ENCODE results near the gene INHA. TPM values are rescaled to one million over a fixed set of nuclear protein-coding genes. Genes with fewer than 3 reads are reported as not detected.

Gene INHA
- total RNA-seq, 1 experiment from 2014 or later: 0.80 TPM

- DNase-seq: no peak
- H3K36me3 Mint-ChIP-seq (ENCODE audit: insufficient read depth, unreplicated experiment): peaks cover 20% of the 10 kb centered on the region
- BruUV-seq (replicated peaks): TSS peak; percentile 95
- intact Hi-C loops (cut with micrococcal nuclease; ENCODE audit: unreplicated experiment): loop anchor here (1.0 to 2.0 kb wide), 2 partner anchors 20 to 54 kb away; partner anchors contain the start of gene CHPF
- no peak for TF ChIP-seq CTCF (IDR thresholded peaks at IDR 0.05; ENCODE audit: unreplicated experiment)
- H3K4me1 Mint-ChIP-seq (ENCODE audit: low read depth, unreplicated experiment): peaks cover 10% of the 10 kb centered on the region
- no peaks in the 10 kb centered on the region for H3K27me3 Mint-ChIP-seq (ENCODE audit: unreplicated experiment)
- H3K4me3 Mint-ChIP-seq (ENCODE audit: low read depth, unreplicated experiment): peak overlapping the region; percentile 95
- CTCF ChIA-PET: interaction anchor here (0.7 to 2.1 kb wide), 5 partner anchors 20 to 101 kb away, joined by 3 to 4 read pairs (median 4); partner anchors contain the start of gene OBSL1
- H3K9me3 Mint-ChIP-seq (ENCODE audit: low read depth, unreplicated experiment): no peaks in the 10 kb centered on the region
- peak overlapping the region; percentile 93 for H3K27ac Mint-ChIP-seq (ENCODE audit: unreplicated experiment)
Measured at GRCh38 chr2:219596954-219597551, 24.9 kb downstream of the INHA start.

GRCh38 chr2:219597552-219598307 lies 25.6 kb downstream of the INHA start, which contains the start of gene STK11IP:
Gene STK11IP (plus strand): TSS chr2:219597857. CDS start chr2:219598120, 263 bp downstream.
- CTCF ChIA-PET: interaction anchor here (0.6 to 2.1 kb wide), 6 partner anchors 10 to 422 kb away, joined by 3 to 4 read pairs (median 4); a partner anchor contains a TSS
- Mint-ChIP-seq H3K27me3 (ENCODE audit: unreplicated experiment) (no peaks in the 10 kb centered on the region), H3K4me3 (ENCODE audit: low read depth, unreplicated experiment) (peak within 1 kb of the TSS; percentile 95), H3K9me3 (ENCODE audit: low read depth, unreplicated experiment) (no peaks in the 10 kb centered on the region), H3K27ac (ENCODE audit: unreplicated experiment) (peak within 1 kb of the TSS; percentile 93), H3K36me3 (ENCODE audit: insufficient read depth, unreplicated experiment) (peaks cover 24% of the 10 kb centered on the region), H3K4me1 (ENCODE audit: low read depth, unreplicated experiment) (peaks cover 10% of the 10 kb centered on the region)
- intact Hi-C loops (cut with micrococcal nuclease; ENCODE audit: unreplicated experiment): loop anchor here (1.0 to 2.0 kb wide), 2 partner anchors 20 to 55 kb away; partner anchors contain the start of gene CHPF
- TF ChIP-seq CTCF (IDR thresholded peaks at IDR 0.05; ENCODE audit: unreplicated experiment): no peak
- no TSS peak for BruUV-seq (replicated peaks)
- DNase-seq: peak; percentile 96

- H3K9me3 Mint-ChIP-seq (ENCODE audit: low read depth, unreplicated experiment): no peaks in the 10 kb centered on the region
- DNase-seq: no peak
- peak overlapping the region; percentile 93 for H3K27ac Mint-ChIP-seq (ENCODE audit: unreplicated experiment)
- CTCF ChIA-PET: interaction anchor here (0.6 to 1.1 kb wide), 3 partner anchors 10 to 421 kb away, joined by 3 to 4 read pairs (median 4); no protein-coding TSS in a partner anchor
- no peaks in the 10 kb centered on the region for H3K27me3 Mint-ChIP-seq (ENCODE audit: unreplicated experiment)
- H3K4me3 Mint-ChIP-seq (ENCODE audit: low read depth, unreplicated experiment): peak overlapping the region; percentile 95
- intact Hi-C loops (cut with micrococcal nuclease; ENCODE audit: unreplicated experiment): no loop called here
- peaks cover 29% of the 10 kb centered on the region for H3K36me3 Mint-ChIP-seq (ENCODE audit: insufficient read depth, unreplicated experiment)
- BruUV-seq (replicated peaks): TSS peak; percentile 74
- TF ChIP-seq CTCF (IDR thresholded peaks at IDR 0.05; ENCODE audit: unreplicated experiment): no peak
- H3K4me1 Mint-ChIP-seq (ENCODE audit: low read depth, unreplicated experiment): peaks cover 10% of the 10 kb centered on the region
Measured at GRCh38 chr2:219598308-219599078, 26.4 kb downstream of the INHA start.

GRCh38 chr2:219603771-219604170 lies 31.7 kb downstream of the INHA start:
- CTCF ChIA-PET: no interaction called here
- no peaks in the 10 kb centered on the region for H3K4me1 Mint-ChIP-seq (ENCODE audit: low read depth, unreplicated experiment)
- no peaks in the 10 kb centered on the region for H3K9me3 Mint-ChIP-seq (ENCODE audit: low read depth, unreplicated experiment)
- TF ChIP-seq CTCF (IDR thresholded peaks at IDR 0.05; ENCODE audit: unreplicated experiment): no peak
- no peak for DNase-seq
- intact Hi-C loops (cut with micrococcal nuclease; ENCODE audit: unreplicated experiment): no loop called here
- no peak overlapping the region for H3K4me3 Mint-ChIP-seq (ENCODE audit: low read depth, unreplicated experiment)
- BruUV-seq (replicated peaks): no TSS peak
- no peaks in the 10 kb centered on the region for H3K27me3 Mint-ChIP-seq (ENCODE audit: unreplicated experiment)
- peaks cover 26% of the 10 kb centered on the region for H3K36me3 Mint-ChIP-seq (ENCODE audit: insufficient read depth, unreplicated experiment)
- H3K27ac Mint-ChIP-seq (ENCODE audit: unreplicated experiment): no peak overlapping the region
